ENCODE results near the gene ITGAX. TPM values are rescaled to one million over a fixed set of nuclear protein-coding genes. Genes with fewer than 3 reads are reported as not detected.
A peak's percentile ranks its signal among the peaks of the same experiment; 100 is the strongest.

ITGAX gene
- total and polyA plus RNA-seq, 2 of the 8 experiments (the other 6 are each of a cell fraction or from before 2014, with no cell fraction given): 0.30 TPM; not detected in 1

GRCh38 chr16:31421587-31421986 is 66.6 kb downstream of the ITGAX start:
- 73% methylated on average over 6 of the region's 6 CpGs; no CpG with 5 or more reads in 1 of the 2 experiments for WGBS, 2 experiments (ENCODE audit: extremely low coverage in 1 of 2, insufficient coverage in 1 of 2, insufficient read length in 1 of 2, insufficient replicate concordance in 2 of 2, low coverage in 1 of 2, low lambda C conversion rate in 2 of 2, missing lambda C conversion rate in 1 of 2)
- no peak overlapping the region for H3K18ac ChIP-seq (ENCODE audit: extremely low read depth, low read length)
- ChIA-PET POLR2A (ENCODE audit: partially characterized antibody) (interaction anchor here (0.6 kb wide), 1 partner anchor 464 kb away, joined by 3 read pairs; the partner anchor contains the start of gene SETD1A), CTCF (ENCODE audit: partially characterized antibody) (interaction anchor here (1.3 to 1.8 kb wide), 2 partner anchors 21 to 30 kb away, joined by 4 read pairs; partner anchors contain the start of gene ZNF843)
- H3K79me1 ChIP-seq (ENCODE audit: low read depth, low read length): no peaks in the 10 kb centered on the region
- no peak overlapping the region for H2AK5ac ChIP-seq (ENCODE audit: low read depth, low read length)
- H3K4me3 ChIP-seq (ENCODE audit: extremely low read depth in 1 of 4, insufficient read depth in 2 of 4, low read depth in 3 of 4, low read length in 4 of 4): no peak overlapping the region
- no peak overlapping the region for H2BK5ac ChIP-seq (ENCODE audit: low read depth, low read length)
- no peak for TF ChIP-seq POLR2AphosphoS5 (IDR thresholded peaks at IDR 0.05; ENCODE audit: low read depth, low read length)
- TF ChIP-seq CEBPB (IDR thresholded peaks at IDR 0.05; ENCODE audit: low read depth, low read length): no peak
- TF ChIP-seq FOSL1 (IDR thresholded peaks at IDR 0.05; ENCODE audit: insufficient read depth, low read depth, low read length): no peak
- TF ChIP-seq TAF7 (optimal IDR thresholded peaks at IDR 0.05; ENCODE audit: borderline replicate concordance, low read depth, low read length): no peak
- TF ChIP-seq ZNF274 (IDR thresholded peaks at IDR 0.05; ENCODE audit: borderline replicate concordance, extremely low read depth, low read length): peak; percentile 24; the same call in 1 of the 2 replicates
- no peaks in the 10 kb centered on the region for H4K20me1 ChIP-seq (replicated peaks in 1 of 2; ENCODE audit: control insufficient read depth in 1 of 2, insufficient read depth in 2 of 2, low read length in 2 of 2)
- H3K23ac ChIP-seq (ENCODE audit: insufficient read length): no peak overlapping the region
- no peak overlapping the region for H4K8ac ChIP-seq (ENCODE audit: extremely low read depth, insufficient read depth, low read length)
- H2BK20ac ChIP-seq (ENCODE audit: low read length): no peak overlapping the region
- no peaks in the 10 kb centered on the region for H3K4me1 ChIP-seq (replicated peaks in 1 of 4; ENCODE audit: control insufficient read depth in 3 of 4, insufficient read depth in 4 of 4, low read length in 3 of 4)
- H4K5ac ChIP-seq (ENCODE audit: insufficient read length, low read depth, low read length): no peak overlapping the region
- no peak overlapping the region for H2BK12ac ChIP-seq (ENCODE audit: low read depth, low read length)
- H3K23me2 ChIP-seq (ENCODE audit: low read depth, low read length): no peaks in the 10 kb centered on the region
- H3K4me2 ChIP-seq (ENCODE audit: insufficient read depth in 1 of 2, low read depth in 2 of 2, low read length in 2 of 2): no peak overlapping the region
- no peak overlapping the region for H2BK15ac ChIP-seq (ENCODE audit: low read length)
- no peak overlapping the region for H3K9ac ChIP-seq (replicated peaks in 1 of 4; ENCODE audit: extremely low read depth in 1 of 4, low read depth in 3 of 4, low read length in 3 of 4)
- no peaks in the 10 kb centered on the region for H3K9me3 ChIP-seq (ENCODE audit: insufficient read depth in 2 of 2, low read depth in 1 of 2, low read length in 1 of 2)
- no peaks in the 10 kb centered on the region for H3K36me3 ChIP-seq (ENCODE audit: control insufficient read depth in 2 of 4, insufficient read depth in 4 of 4, low read length in 3 of 4)
- FAIRE-seq (no peak), DNase-seq (ENCODE audit: low read depth in 1 of 2, low spot score in 2 of 2) (no peak)
- no peak overlapping the region for H3K4ac ChIP-seq (replicated peaks; ENCODE audit: insufficient read length, low read depth, low read length)
- no peak overlapping the region for H3K14ac ChIP-seq (ENCODE audit: insufficient read length)
- no peak overlapping the region for H2AFZ ChIP-seq (ENCODE audit: low read length)
- peaks cover 0 to 8% (median 7%) of the 10 kb centered on the region in 4 experiments; a peak in 6 of 7 replicates for H3K27me3 ChIP-seq (replicated peaks in 1 of 4; ENCODE audit: control insufficient read depth in 3 of 4, extremely low read depth in 1 of 4, insufficient read depth in 3 of 4, low read length in 3 of 4)
- no peak overlapping the region for H4K91ac ChIP-seq (replicated peaks; ENCODE audit: insufficient read length, low read length)
- H3K56ac ChIP-seq (replicated peaks; ENCODE audit: insufficient read length, low read depth, low read length): no peak overlapping the region
- no peak overlapping the region for H3K27ac ChIP-seq (ENCODE audit: low read depth, low read length)
- no peaks in the 10 kb centered on the region for H3K79me2 ChIP-seq (ENCODE audit: control insufficient read depth in 1 of 2, insufficient read depth in 2 of 2, low read length in 2 of 2)
- H2BK120ac ChIP-seq (replicated peaks; ENCODE audit: low read depth, low read length): no peak overlapping the region

Data from H1 (cell line).